ENCODE data around the gene PHACTR3. TPM values are rescaled to one million over a fixed set of nuclear protein-coding genes. Genes with fewer than 3 reads are reported as not detected.

PHACTR3 gene
- polyA plus RNA-seq, 1 donor: 5.0 TPM

GRCh38 chr20:59737073-59737666 lies 132.8 kb downstream of the PHACTR3 start:
- DNase-seq: no peak

- no peak for DNase-seq
These were observed 133.5 kb downstream of the PHACTR3 start for GRCh38 chr20:59737816-59738215.

GRCh38 chr20:59738851-59739250 lies 134.5 kb downstream of the PHACTR3 start:
- no peak for DNase-seq

- DNase-seq: no peak
These were observed 136.3 kb downstream of the PHACTR3 start for GRCh38 chr20:59740621-59741020.

GRCh38 chr20:59741073-59741472 lies 136.7 kb downstream of the PHACTR3 start:
- DNase-seq: no peak

GRCh38 chr20:59742351-59743095 lies 138.2 kb downstream of the PHACTR3 start:
- no peak for DNase-seq

- no peak for DNase-seq
These were observed 139.0 kb downstream of the PHACTR3 start for GRCh38 chr20:59743308-59743707.

- no peak for DNase-seq
These were observed 139.6 kb downstream of the PHACTR3 start for GRCh38 chr20:59743767-59744485.

- no peak for DNase-seq
These were observed 140.4 kb downstream of the PHACTR3 start for GRCh38 chr20:59744756-59745155.

- DNase-seq: no peak
These were observed 140.9 kb downstream of the PHACTR3 start for GRCh38 chr20:59745201-59745600.

- no peak for DNase-seq
These were observed 141.4 kb downstream of the PHACTR3 start for GRCh38 chr20:59745716-59746115.

GRCh38 chr20:59746155-59746554 lies 141.8 kb downstream of the PHACTR3 start:
- DNase-seq: no peak

GRCh38 chr20:59747671-59748515 lies 143.6 kb downstream of the PHACTR3 start:
- DNase-seq: no peak

- peak; percentile 84 for DNase-seq
These were observed 144.4 kb downstream of the PHACTR3 start for GRCh38 chr20:59748619-59749191.

GRCh38 chr20:59749301-59749700 lies 145.0 kb downstream of the PHACTR3 start:
- DNase-seq: peak; percentile 62

- DNase-seq: no peak
These were observed 146.0 kb downstream of the PHACTR3 start for GRCh38 chr20:59750209-59750840.

GRCh38 chr20:59751075-59751711 lies 146.9 kb downstream of the PHACTR3 start:
- DNase-seq: peak; percentile 79

GRCh38 chr20:59752101-59752586 lies 147.8 kb downstream of the PHACTR3 start:
- no peak for DNase-seq

GRCh38 chr20:59752704-59753460 lies 148.5 kb downstream of the PHACTR3 start:
- DNase-seq: no peak

- DNase-seq: no peak
These were observed 149.5 kb downstream of the PHACTR3 start for GRCh38 chr20:59753836-59754235.
